ENCODE data around the gene RETREG2.

DNA sequence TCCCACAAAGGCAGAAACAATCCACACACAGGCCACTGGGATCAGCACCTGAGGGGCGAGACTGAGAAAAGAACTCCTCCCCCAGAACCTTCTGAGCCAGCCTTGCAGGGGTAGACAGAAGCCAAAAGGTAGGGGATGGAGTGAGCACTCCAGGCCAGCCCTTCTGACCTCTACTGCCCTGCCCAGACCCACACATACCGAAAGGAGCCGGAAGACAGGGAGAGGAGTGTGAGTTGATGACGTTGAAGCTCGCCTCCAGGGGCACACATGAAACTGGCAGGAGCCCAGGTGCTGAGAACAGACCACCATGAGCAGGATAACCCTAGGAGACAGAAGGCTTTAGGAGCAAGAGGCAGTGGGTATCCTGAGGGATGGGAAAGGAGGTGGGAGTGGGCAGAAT, 10.1 kb upstream of the RETREG2 start:
- TF ChIP-seq, protein P1, sequence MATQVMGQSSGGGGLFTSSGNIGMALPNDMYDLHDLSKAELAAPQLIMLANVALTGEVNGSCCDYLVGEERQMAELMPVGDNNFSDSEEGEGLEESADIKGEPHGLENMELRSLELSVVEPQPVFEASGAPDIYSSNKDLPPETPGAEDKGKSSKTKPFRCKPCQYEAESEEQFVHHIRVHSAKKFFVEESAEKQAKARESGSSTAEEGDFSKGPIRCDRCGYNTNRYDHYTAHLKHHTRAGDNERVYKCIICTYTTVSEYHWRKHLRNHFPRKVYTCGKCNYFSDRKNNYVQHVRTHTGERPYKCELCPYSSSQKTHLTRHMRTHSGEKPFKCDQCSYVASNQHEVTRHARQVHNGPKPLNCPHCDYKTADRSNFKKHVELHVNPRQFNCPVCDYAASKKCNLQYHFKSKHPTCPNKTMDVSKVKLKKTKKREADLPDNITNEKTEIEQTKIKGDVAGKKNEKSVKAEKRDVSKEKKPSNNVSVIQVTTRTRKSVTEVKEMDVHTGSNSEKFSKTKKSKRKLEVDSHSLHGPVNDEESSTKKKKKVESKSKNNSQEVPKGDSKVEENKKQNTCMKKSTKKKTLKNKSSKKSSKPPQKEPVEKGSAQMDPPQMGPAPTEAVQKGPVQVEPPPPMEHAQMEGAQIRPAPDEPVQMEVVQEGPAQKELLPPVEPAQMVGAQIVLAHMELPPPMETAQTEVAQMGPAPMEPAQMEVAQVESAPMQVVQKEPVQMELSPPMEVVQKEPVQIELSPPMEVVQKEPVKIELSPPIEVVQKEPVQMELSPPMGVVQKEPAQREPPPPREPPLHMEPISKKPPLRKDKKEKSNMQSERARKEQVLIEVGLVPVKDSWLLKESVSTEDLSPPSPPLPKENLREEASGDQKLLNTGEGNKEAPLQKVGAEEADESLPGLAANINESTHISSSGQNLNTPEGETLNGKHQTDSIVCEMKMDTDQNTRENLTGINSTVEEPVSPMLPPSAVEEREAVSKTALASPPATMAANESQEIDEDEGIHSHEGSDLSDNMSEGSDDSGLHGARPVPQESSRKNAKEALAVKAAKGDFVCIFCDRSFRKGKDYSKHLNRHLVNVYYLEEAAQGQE (IDR thresholded peaks at IDR 0.05) = no peak
- TF ChIP-seq RXRA (IDR thresholded peaks at IDR 0.05) (no peak), GABPA (IDR thresholded peaks at IDR 0.05 in 1 of 2, conservative IDR thresholded peaks at IDR 0.05 in 1 of 2) (no peak), FOXA1 (IDR thresholded peaks at IDR 0.05) (no peak), JUND (IDR thresholded peaks at IDR 0.05) (no peak)
- TF ChIP-seq, protein P2, sequence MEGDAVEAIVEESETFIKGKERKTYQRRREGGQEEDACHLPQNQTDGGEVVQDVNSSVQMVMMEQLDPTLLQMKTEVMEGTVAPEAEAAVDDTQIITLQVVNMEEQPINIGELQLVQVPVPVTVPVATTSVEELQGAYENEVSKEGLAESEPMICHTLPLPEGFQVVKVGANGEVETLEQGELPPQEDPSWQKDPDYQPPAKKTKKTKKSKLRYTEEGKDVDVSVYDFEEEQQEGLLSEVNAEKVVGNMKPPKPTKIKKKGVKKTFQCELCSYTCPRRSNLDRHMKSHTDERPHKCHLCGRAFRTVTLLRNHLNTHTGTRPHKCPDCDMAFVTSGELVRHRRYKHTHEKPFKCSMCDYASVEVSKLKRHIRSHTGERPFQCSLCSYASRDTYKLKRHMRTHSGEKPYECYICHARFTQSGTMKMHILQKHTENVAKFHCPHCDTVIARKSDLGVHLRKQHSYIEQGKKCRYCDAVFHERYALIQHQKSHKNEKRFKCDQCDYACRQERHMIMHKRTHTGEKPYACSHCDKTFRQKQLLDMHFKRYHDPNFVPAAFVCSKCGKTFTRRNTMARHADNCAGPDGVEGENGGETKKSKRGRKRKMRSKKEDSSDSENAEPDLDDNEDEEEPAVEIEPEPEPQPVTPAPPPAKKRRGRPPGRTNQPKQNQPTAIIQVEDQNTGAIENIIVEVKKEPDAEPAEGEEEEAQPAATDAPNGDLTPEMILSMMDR (IDR thresholded peaks at IDR 0.05; ENCODE audit: low read depth, low read length, missing input control) = no peak
- TF ChIP-seq, protein P3, sequence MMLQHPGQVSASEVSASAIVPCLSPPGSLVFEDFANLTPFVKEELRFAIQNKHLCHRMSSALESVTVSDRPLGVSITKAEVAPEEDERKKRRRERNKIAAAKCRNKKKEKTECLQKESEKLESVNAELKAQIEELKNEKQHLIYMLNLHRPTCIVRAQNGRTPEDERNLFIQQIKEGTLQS (IDR thresholded peaks at IDR 0.05) = no peak
